Mesenteric fat pad (tissue), 1 donor: ENCODE measurements around the gene GNMT. TPM values are rescaled to one million over a fixed set of nuclear protein-coding genes. Genes with fewer than 3 reads are reported as not detected.

Experiments used
- DNase-seq: peaks from one replicate; pipeline ENCODE4 v3.0.0-alpha.2; 2020; ENCODE audit warnings: low spot score
- long read RNA-seq: library from polyadenylated mRNA; unstranded; transcript quantifications from one replicate; pipeline ENCODE4 v2.0.0, GENCODE V29; 2020
- total RNA-seq: library from RNA; stranded (reverse); fragmentation: NEBNext Ultra II Directional; extraction: Animal tissue kit (Norgen Biotek cat#: 25700); gene quantifications from one replicate; pipeline ENCODE4 v1.2.1, GENCODE V29; 2021
- donor health status: DM: yes; HTN: yes; CAD: no.

The GNMT gene
- 0.61 TPM for total RNA-seq
- long read RNA-seq = 0 reads

GRCh38 chr6:42960243-42961019 lies at the start of gene GNMT:
GNMT (plus strand) TSS chr6:42960754; CDS start chr6:42960768, 14 bp downstream.
- DNase-seq = no peak

GRCh38 chr6:42911171-42912021 lies 49.2 kb upstream of the GNMT start:
- no peak for DNase-seq

GRCh38 chr6:42914546-42914945 lies 46.0 kb upstream of the GNMT start:
- no peak for DNase-seq

GRCh38 chr6:42915732-42916131 lies 44.8 kb upstream of the GNMT start, which contains the start of gene PTCRA:
PTCRA (plus strand) TSS chr6:42916053; CDS start chr6:42916070, 17 bp downstream.
- no peak for DNase-seq

GRCh38 chr6:42916288-42916687 lies 44.3 kb upstream of the GNMT start:
- DNase-seq = no peak

- DNase-seq = no peak
Measured at GRCh38 chr6:42921801-42922200, 38.8 kb upstream of the GNMT start.

GRCh38 chr6:42923666-42924065 lies 36.9 kb upstream of the GNMT start:
- no peak for DNase-seq

GRCh38 chr6:42925248-42925857 lies 35.2 kb upstream of the GNMT start:
- no peak for DNase-seq

- DNase-seq = peak; percentile 97
Measured at GRCh38 chr6:42928986-42929820, 31.4 kb upstream of the GNMT start, which contains the start of gene CNPY3. CNPY3 (plus strand) TSS chr6:42929480; CDS start chr6:42929571, 91 bp downstream.

GRCh38 chr6:42929821-42930360 lies 30.7 kb upstream of the GNMT start:
- no peak for DNase-seq

- DNase-seq = no peak
Measured at GRCh38 chr6:42932412-42932811, 28.1 kb upstream of the GNMT start.

- no peak for DNase-seq
Measured at GRCh38 chr6:42933205-42933604, 27.3 kb upstream of the GNMT start.

GRCh38 chr6:42935322-42935721 lies 25.2 kb upstream of the GNMT start:
- no peak for DNase-seq

GRCh38 chr6:42936398-42936797 lies 24.2 kb upstream of the GNMT start:
- DNase-seq = no peak

- DNase-seq = no peak
Measured at GRCh38 chr6:42937548-42938427, 22.8 kb upstream of the GNMT start.

GRCh38 chr6:42938428-42938796 lies 22.1 kb upstream of the GNMT start:
- DNase-seq = no peak

- DNase-seq = no peak
Measured at GRCh38 chr6:42938987-42939809, 21.4 kb upstream of the GNMT start.

GRCh38 chr6:42939810-42940167 lies 20.8 kb upstream of the GNMT start:
- DNase-seq = no peak
